HG03521 (cell line): ENCODE results near the gene SLC12A9.
"Not testable (repeated sequence)": the region's sequence is repeated elsewhere in the genome, so short reads cannot be mapped to it uniquely, and the experiment has no call there.

ENCODE experiments used
- ATAC-seq: cut with Tn5 transposase; IDR thresholded peaks from one replicate; pipeline ENCODE4 v1.9.1; 2021; ENCODE audit warnings: mild to moderate bottlenecking, moderate library complexity; ENCODE audit not compliant: unreplicated experiment

SLC12A9 gene, protein sequence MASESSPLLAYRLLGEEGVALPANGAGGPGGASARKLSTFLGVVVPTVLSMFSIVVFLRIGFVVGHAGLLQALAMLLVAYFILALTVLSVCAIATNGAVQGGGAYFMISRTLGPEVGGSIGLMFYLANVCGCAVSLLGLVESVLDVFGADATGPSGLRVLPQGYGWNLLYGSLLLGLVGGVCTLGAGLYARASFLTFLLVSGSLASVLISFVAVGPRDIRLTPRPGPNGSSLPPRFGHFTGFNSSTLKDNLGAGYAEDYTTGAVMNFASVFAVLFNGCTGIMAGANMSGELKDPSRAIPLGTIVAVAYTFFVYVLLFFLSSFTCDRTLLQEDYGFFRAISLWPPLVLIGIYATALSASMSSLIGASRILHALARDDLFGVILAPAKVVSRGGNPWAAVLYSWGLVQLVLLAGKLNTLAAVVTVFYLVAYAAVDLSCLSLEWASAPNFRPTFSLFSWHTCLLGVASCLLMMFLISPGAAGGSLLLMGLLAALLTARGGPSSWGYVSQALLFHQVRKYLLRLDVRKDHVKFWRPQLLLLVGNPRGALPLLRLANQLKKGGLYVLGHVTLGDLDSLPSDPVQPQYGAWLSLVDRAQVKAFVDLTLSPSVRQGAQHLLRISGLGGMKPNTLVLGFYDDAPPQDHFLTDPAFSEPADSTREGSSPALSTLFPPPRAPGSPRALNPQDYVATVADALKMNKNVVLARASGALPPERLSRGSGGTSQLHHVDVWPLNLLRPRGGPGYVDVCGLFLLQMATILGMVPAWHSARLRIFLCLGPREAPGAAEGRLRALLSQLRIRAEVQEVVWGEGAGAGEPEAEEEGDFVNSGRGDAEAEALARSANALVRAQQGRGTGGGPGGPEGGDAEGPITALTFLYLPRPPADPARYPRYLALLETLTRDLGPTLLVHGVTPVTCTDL

DNA sequence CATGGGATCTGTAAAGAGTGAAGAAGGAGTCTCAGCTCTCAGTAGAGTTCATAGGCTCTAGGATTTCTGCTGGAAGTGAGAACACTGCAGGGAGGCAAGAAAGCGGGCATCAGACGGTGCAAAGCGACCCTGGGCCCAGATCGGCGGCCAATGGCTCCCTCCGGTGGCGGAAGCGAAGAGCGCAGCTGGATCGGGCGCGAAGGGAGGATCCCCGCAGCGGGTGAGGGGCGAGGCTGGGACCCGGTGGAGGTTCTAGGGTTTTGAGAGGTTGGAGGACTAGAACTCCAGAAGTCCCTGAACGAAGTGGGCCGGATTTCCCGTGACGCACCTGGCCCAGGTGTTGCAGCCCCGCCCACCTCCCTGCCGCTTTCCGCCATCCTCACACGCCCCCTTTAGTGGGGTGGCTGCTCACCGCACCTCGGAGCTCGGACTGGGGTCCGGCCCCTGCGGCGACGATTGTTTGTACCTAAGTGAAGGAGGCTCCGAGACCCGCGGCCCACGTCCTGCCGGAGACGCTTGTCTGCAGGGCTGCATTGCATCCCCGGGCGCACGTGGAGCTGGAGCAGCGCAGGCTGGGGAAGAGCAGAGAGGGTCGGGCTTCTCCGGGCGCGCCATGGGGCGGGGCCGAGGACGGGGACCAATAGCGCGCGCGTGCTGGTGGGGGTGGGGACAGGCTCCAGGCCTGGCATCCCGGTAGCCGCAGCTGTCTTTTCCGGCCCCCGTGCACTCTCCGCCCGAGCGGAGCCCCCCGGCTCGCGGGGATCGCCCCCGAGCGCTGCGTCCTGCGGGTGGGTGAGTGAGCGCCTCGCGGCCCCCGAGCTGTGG is at the start of gene SLC12A9:
SLC12A9 (plus strand) TSS at position 666 of the 825 bp plus-strand sequence. CDS start 1,485 bp downstream, outside the sequence.
- peak; percentile 85 for ATAC-seq

DNA sequence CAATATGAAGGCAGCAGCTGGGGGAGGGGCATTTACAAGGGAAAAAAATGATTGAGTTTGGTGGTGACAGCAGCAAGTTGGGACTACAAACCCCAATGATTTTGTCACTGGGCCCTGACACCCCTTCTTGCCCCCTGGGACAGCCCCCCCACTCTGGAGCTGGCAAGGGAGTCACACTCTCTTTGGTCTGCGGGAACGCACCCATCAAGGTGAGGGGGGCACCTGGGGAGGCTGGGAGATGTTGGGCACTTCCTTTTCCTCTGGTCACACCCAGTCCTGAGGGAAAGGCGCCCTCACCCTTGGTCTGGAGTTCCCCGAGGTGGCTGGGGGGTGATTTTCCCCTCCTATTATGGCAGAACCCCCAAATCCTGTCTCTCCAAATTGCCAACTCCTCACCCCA is 49.6 kb upstream of the SLC12A9 start:
- no peak for ATAC-seq

DNA sequence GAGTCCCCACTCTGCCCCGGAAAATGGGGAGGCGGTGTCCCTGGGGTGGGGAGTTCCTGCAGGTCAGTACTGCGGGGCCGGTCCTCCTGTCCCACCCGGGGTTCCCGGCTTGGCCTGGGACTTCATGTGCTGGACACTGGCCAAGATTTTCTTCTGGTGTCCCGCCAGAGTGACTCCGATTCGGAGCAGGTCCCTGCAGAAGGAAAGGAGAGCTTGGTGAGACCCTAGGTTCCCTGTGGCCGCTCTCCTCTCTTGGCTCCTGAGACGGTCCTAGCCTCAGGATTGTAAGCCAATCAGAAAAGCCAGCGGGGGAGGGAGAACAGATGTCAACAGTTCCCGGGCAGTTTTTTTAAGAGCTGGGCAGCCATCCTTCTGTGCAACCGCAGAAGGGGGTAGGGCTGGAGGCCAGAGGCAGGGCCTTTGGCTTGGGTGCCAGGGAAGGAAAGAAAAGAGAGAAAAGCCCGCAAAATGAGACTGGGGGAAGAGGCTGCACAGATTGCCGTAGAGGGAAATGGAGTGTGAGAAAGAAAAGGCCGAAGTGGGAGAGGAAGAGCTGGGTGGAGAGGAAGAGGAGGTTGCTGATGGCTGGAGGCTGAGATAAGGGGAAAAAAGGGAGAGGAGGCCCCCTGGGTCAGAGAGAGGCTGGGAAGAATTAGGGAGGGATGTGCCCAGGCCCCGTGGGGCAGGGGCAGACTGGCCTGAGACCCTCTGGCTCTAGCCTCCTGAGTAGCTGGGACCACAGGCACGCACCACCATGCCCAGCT is 48.9 kb upstream of the SLC12A9 start:
- peak; percentile 86 for ATAC-seq

DNA sequence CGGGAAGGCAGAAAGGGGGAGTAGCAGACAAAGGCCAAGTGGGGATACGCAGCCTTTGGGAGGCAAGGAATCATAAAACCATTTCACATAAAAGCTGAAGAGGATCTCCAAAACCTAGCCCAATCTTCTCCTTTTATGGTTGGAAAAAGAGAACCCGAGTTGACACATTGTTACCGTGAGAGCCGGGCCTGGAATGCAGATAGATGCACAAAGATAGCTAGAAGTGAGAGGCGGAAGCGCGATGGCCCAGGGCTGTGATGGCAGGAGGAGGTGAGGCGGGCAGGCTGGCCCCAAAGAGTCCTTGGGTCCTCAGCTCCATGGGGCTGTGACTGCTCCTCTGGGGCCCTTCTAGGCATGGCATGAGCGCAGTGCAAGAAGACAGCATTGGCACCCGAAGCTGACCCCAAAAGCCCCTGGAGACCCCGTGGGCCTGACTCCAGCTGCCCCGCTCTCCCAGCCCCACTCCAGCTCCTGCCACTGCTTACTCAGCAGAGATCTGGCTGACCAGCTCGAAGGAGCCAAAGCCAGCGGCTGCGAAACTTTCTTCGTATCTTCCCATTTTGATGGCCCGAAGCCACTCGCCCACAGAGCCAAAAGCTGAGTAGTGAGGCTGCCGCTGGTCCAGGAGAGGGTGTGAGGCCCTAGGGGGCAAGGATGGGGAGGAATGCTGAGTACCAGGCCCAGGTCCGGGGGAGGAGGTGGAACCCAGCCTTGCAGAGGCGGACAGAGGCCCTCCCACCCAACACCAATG is 47.7 kb upstream of the SLC12A9 start:
- no peak for ATAC-seq

DNA sequence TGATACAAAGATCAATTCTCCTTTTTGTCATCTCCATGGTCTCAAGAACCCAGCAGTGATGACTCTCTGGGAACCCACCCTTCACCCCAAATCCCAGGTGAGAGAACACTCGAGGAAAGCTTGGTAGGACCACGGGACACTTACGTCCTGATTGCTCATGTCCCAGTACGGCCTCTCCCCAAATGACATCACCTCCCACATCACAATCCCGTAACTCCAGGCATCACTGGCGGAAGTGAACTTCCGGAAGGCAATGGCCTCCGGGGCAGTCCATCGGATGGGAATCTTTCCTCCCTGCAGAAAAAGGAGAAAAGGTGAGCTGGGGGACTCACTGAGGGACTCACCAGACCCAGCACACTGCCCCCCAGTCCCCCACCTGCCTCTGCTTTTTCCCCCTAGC is 46.2 kb upstream of the SLC12A9 start:
- no peak for ATAC-seq

DNA sequence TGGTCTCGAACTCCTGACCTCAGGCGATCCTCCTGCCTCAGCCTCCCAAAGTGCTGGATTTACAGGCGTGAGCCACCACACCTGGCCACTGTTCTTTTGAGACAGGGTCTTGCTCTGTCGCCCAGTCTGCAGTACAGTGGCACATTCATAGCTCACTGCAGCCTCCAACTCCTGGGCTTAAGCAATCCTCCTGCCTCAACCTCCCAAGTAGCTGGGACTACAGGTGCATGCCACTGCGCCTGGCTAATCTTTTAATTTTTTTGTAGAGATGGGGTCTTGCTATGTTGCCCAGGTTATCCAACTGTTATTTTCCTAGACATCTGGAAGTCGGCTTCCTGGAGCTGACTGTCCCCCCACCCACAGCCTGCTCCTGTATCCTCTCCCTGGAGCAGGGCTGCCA is 45.6 kb upstream of the SLC12A9 start:
- not testable (repeated sequence) for ATAC-seq

DNA sequence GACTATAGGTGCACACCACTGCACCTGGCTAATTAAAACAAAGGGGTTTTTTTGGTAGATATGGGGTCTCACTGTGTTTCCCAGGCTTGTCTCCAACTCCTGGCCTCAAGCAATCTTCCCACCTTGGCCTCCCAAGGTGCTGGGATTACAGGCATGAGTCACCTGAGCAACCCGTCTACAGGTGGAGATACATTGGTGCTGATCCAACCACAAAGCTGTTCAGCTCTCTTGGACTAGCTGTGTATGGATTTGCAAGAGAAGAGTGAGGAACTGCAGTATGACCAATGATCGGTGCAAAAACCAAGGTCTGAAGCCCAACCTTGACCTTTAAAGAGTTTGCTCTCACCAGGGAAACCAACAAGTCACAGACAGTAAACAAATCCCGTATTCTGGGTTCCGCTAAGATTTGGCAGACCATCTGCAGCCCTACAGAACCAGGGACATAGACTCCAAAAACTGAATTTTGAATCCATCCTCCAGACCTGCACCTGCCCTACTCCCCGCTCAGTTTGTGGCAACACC is 44.1 kb upstream of the SLC12A9 start:
- no peak for ATAC-seq

DNA sequence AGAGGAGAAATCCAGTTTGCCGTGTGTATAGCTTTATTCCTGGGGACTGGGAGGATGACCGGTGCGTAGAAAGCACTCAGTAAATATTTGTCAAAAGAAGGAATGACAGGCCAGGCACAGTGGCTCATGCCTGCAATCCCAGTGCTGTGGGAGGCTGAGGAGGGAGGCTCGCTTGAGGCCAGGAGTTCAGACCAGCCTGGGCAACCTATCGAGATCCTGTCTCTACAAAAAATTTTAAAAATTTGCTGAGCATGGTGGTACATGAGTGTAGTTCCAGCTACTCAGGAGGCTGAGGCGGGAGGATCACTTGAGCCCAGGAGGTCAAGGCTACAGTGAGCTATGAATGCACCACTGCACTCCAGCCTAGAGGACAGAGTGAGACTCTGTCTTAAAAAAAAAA is 41.0 kb upstream of the SLC12A9 start:
- no peak for ATAC-seq

DNA sequence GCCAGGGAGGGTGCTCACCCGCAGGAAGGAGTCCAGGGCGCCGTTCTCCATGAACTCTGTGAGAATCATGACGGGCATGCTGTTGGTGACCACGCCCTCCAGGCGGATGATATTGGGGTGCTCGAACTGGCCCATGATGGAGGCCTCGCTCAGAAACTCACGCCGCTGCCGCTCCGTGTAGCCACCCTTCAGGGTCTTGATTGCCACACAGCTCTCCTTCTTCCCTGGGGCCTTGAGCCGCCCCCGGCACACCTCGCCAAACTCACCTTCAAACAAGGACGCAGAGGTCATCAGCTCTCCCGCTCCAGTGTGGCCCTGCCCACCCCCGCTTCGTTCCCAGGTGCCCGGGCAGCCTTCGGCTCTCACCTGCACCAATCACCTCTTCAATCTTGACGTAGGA is 39.8 kb upstream of the SLC12A9 start:
- no peak for ATAC-seq

DNA sequence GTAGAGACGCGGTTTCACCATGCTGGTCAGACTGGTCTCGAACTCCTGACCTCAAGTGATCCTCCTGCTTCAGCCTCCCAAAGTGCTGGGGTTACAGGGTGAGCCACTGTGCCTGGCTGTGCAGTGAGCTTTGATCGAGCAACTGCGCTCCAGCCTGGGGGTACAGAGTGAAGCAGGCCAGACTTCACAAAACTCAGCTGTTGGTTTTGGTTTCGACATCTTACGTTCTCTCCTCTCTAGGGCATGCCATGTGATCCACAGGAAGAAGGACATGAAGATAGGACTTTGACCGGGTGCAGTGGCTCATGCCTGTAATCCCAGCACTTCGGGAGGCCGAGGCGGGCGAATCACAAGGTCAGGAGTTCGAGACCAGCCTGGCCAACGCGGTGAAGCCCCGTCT is 36.0 kb upstream of the SLC12A9 start:
- ATAC-seq, result not testable (repeated sequence)

DNA sequence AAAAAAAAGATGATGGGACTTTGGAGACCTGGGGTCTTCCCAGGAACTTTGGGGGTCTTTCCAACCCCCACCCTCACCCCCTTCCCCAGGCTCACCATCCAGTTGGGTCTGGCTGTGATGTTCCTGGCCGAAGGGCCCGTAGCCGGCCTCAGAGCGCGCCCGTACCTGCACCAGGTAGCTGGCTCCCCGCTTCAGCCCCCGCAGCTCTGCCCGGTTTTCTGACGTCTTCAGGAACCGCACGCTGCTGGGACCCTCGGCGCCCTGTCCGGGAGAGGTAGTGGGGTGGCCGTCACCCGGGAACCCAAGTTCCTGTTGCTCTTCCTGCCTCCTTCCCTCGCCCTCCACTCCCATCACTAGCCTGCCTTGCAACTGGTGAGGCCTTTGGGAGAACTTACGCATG is 35.4 kb upstream of the SLC12A9 start:
- no peak for ATAC-seq

DNA sequence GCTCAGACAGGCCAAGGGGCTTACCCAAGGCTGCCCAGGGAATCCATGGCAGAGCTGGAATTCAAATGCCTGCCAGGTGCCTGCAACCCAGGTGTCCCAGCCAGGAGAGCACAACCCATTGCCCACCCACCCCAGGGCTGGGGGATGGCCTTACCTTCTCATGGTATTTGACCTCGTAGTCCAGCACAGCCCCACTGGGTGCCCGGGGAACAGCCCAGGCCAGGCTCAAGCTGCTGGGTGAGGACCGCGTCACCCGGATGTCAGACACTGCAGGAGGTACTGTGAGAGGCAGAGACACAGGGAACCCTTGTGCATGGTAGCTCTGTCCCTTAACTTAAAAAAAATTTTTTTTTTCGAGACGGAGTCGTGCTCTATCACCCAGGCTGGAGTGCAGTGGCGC is 34.1 kb upstream of the SLC12A9 start:
- ATAC-seq, result no peak

DNA sequence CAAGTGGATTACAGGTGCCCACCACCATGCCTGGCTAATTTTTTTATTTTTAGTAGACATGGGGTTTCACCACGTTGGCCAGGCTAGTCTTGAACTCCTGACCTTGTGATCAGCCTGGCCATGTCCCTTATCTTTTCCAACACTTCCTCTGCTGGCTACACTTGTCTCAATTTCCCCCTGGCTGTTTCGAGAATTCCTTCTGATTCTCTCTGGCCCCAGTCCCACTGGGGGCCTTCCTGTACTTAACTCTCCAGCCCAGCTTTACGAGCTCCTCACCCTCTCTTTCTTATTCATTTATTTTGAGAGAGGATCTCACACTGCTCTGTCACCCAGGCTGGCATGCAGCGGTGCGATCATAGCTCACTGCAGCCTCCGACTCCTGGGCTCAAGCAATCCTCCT is 33.7 kb upstream of the SLC12A9 start:
- ATAC-seq, result no peak

DNA sequence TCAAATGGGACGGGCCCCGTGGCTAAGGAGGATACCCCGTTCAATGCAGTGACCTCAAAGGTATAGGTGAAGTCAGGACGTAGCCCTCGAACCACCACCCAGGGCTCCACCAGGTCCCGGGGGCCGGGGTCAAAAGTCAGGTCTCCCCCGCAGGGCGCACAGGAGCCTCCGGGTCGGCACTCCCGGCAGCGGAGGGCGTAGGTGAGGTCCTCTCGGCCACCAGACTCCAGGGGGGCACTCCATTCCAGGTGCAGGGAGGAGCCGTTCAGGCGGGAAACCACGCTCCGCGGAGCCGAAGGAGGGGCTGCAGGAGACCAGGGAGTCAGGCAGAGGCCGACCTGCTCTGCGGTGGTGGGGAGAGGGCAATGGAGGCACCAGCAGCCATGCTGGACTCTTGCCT is 32.9 kb upstream of the SLC12A9 start:
- no peak for ATAC-seq

DNA sequence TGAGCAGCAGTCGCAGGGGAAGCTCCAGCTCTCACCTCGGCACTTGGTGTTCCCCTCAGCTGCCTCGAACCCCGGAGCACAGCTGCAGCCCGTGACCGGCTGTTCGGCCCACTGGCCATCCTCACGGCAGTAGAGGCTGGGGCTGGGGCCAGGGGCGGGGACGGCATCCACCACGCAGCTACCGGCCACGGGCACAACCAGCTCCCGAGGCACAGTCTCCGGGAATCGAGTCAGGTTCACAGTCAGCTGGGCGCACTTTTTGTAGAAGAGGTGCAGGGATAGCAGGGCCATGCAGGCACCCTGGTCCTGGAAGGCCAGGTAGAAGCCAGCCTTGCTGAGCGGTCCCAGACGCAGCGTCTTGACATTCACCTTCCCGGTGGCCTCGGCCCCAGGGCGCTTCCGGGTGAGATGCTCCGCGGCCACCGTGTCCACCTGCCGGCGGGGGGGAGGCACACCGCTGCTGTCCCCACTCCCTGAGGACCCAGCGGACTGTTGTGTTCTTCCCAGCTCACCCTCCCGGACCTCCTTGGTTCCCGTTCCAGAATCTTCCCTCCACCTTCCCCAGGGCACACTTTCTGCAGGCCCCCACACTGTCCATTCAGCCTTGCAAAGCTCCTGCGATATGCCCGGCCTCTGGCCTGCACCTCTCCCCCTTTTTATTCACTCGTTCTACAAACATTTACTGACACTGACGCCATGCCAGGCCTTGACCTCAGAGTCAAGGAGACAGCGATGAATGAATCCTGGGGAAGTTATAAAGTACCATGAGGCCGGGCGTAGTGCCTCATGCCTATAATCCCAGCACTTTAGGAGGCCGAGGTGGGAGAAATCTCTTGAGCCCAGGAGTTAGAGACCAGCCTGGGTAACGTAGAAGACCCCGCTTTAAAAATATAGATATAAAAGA is 30.0 kb upstream of the SLC12A9 start:
- ATAC-seq, result no peak

DNA sequence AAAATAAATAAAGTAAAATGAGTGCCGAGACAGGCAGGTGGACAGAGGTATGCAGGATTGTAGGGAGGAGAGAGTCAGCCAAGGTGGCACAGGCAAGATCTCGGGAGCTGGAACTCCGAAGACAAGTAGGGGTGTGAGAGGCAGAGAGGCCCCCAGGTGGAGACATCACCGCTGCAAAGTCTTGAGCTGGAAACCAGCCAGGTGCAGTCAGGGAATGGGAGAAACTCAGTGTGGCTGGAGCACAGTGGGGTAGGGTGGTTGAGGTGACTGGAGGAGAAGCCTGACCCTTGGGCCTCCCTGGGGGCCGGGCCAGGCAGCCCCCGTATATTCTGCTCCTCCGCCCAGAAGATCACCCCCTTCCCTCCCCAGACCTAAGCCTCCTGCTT is 29.4 kb upstream of the SLC12A9 start:
- no peak for ATAC-seq

DNA sequence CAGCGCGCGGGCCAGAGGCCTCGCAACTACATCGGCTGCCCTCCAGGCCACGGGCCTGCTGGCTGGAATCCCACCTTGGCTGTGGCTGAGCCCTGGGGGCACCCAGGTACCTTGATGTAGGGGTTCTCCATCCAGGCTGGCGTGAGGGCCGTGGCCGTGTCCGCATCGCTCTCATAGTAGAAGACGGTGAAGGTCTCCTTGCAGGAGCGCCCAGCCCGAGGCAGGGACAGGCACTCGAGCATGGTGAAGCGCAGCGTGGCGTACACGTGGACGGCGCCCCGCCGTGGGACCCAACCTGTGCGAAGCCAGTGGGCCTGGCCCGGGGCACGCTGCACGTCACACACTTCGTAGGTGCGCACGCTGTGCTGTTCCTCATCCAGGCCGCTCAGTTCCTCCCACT is 29.0 kb upstream of the SLC12A9 start:
- no peak for ATAC-seq

DNA sequence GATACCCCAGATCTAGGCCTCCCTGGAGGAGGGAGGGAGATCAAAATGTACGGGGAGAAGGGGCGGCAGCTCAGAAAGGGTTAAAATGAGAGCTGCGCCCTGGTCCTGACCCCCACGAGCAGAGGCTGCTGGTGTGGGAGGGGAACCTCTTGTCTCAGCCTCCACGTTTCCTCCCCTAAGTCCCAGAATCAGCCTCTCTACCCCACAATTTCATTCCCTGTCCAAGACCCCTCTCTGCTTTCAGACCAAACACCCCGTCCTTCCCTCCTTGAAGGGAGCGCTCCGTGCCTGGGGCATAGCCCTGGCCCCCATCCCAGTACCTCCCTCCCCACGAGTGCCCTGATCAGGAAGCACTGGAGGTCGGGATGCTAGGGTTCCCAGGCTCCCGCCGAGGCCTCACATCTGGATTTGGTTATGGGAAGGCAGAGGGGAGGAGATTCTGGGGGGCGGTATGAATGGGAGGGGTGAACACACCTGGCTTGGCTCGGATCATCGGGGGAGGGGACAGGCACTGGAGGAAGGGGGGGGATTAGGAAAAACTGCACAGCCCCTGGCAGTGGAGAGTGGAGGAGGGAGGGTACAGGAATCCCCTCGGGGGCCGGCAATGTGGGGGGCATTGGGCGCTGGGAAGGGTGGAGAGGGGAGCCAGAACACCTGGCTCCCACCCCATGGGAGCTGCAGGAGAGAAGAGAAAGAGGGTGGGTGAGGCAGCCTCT is 27.9 kb upstream of the SLC12A9 start:
- ATAC-seq, result no peak
